Mesendoderm (in vitro differentiated cells): ENCODE results near the gene PXK.

ENCODE experiments used
- DNase-seq: peaks from one replicate; pipeline ENCODE4 v3.0.0; 2013
- H2AK5ac ChIP-seq: 2 replicates; pipeline ENCODE4 v1.6.1; 2013; ENCODE audit warnings: low read length, inconsistent platforms
- H2BK120ac ChIP-seq: 2 replicates; pipeline ENCODE4 v1.6.1; 2013; ENCODE audit warnings: low read depth, mild to moderate bottlenecking, low read length, moderate library complexity, mixed read lengths
- H2BK15ac ChIP-seq: replicated peaks from 2 replicates; pipeline ENCODE4 v1.6.1; 2013; ENCODE audit warnings: low read depth, mild to moderate bottlenecking, moderate library complexity
- H2BK5ac ChIP-seq: 2 replicates; pipeline ENCODE4 v1.6.1; 2013; ENCODE audit warnings: low read length, inconsistent platforms
- H3K18ac ChIP-seq: 2 replicates; pipeline ENCODE4 v1.6.1; 2013; ENCODE audit warnings: mild to moderate bottlenecking, low read length, mixed read lengths
- H3K23ac ChIP-seq: one replicate; pipeline ENCODE4 v1.6.1; 2013; ENCODE audit warnings: low read length
- H3K27ac ChIP-seq: 2 replicates; pipeline ENCODE4 v1.5.1; 2013; ENCODE audit warnings: low read depth, mild to moderate bottlenecking, inconsistent platforms, low read length, moderate library complexity
- H3K27me3 ChIP-seq: 2 replicates; pipeline ENCODE4 v1.6.1; 2013; ENCODE audit warnings: low read length, control low read depth, mild to moderate bottlenecking, inconsistent platforms; ENCODE audit not compliant: insufficient read depth, poor library complexity
- H3K36me3 ChIP-seq: 2 replicates; pipeline ENCODE4 v1.6.1; 2013; ENCODE audit warnings: low read length, inconsistent platforms; ENCODE audit not compliant: control insufficient read depth, insufficient read depth
- H3K4ac ChIP-seq: one replicate; pipeline ENCODE4 v1.6.1; 2013; ENCODE audit warnings: low read depth, mild to moderate bottlenecking, low read length, moderate library complexity
- H3K4me1 ChIP-seq: 2 replicates; pipeline ENCODE4 v1.6.1; 2013; ENCODE audit warnings: low read depth, low read length, inconsistent platforms; ENCODE audit not compliant: control insufficient read depth
- H3K4me2 ChIP-seq: 2 replicates; pipeline ENCODE4 v1.6.1; 2013; ENCODE audit warnings: low read length
- H3K4me3 ChIP-seq: 2 replicates; pipeline ENCODE4 v1.5.1; 2013; ENCODE audit warnings: mild to moderate bottlenecking, low read length
- H3K56ac ChIP-seq: one replicate; pipeline ENCODE4 v1.6.1; 2013; ENCODE audit warnings: low read length
- H3K79me1 ChIP-seq: 2 replicates; pipeline ENCODE4 v1.6.1; 2013; ENCODE audit warnings: low read length, inconsistent platforms
- H3K79me2 ChIP-seq: 2 replicates; pipeline ENCODE4 v1.6.1; 2013; ENCODE audit warnings: mild to moderate bottlenecking, low read length; ENCODE audit not compliant: control insufficient read depth, insufficient read depth
- H3K9ac ChIP-seq: 2 replicates; pipeline ENCODE4 v1.6.1; 2013; ENCODE audit warnings: low read length, inconsistent platforms
- H4K5ac ChIP-seq: one replicate; pipeline ENCODE4 v1.6.1; 2013; ENCODE audit warnings: low read length
- H4K8ac ChIP-seq: one replicate; pipeline ENCODE4 v1.6.1; 2013; ENCODE audit warnings: low read depth, mild to moderate bottlenecking, control low read depth, low read length, moderate library complexity
- WGBS: extraction: QIAGEN DNeasy Blood & Tissue Kit; methylation state at CpG from one replicate; pipeline ENCODE4 v1.1.7; 2013; ENCODE audit warnings: low lambda C conversion rate, missing lambda C conversion rate; ENCODE audit not compliant: insufficient coverage; ENCODE audit errors: extremely low coverage; 5-methylcytosine and 5-hydroxymethylcytosine counted together

PXK gene

DNA sequence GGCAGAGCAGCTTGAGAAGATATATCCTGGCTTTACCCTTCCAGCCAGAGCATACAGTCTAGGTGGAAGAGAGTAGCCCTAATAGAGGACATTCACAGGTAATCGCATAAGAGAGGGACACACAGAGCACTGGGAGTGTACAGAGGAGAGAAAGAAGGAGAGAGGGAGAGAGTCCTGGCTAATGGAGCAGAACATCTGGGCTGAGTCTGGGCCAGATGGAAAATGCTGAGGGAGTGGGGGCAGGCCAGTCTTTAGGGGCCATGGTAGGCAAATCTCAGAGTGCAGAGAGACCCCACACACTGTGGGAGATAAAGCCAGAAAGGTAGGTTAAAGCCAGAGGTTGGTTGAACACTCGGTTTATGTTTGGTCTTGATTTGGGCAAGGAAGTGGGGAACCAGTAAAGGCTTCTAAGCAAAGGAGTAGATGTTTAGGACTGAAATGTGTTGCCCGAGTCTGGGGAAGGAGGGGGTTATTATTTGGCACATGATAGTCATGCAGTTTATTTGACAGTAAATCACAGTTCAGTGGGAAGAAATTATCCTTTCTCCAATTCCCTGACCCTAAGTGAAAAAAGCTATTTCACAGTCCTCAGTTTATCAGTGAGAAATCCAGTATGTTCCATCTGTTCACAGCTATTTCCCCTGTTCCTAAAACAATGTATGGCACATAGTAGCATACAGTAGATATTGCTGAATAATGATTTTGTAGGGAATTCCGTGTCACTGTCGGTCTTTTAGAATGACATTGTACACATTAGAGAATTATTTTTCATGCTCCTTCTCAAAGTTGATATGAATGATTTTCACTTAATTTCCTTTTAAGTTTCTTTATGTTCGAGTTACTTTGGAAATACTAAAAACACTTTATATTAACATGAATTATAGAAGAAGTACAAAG lies 55.2 kb downstream of the PXK start:
- no peak overlapping the region for H3K4ac ChIP-seq
- no peaks in the 10 kb centered on the region for H3K79me1 ChIP-seq
- H3K4me2 ChIP-seq, result no peak overlapping the region
- no peak overlapping the region for H2BK5ac ChIP-seq
- H3K36me3 ChIP-seq, result no peaks in the 10 kb centered on the region
- H2BK15ac ChIP-seq, result no peak overlapping the region
- no peak overlapping the region for H2AK5ac ChIP-seq
- no peak overlapping the region for H3K27ac ChIP-seq
- H2BK120ac ChIP-seq, result no peak overlapping the region
- WGBS, result no CpG with 5 or more reads among the region's 6 CpGs
- no peak overlapping the region for H3K56ac ChIP-seq
- H3K4me1 ChIP-seq, result no peaks in the 10 kb centered on the region
- no peak overlapping the region for H3K18ac ChIP-seq
- no peaks in the 10 kb centered on the region for H3K27me3 ChIP-seq
- no peak for DNase-seq
- H3K4me3 ChIP-seq, result no peak overlapping the region
- no peaks in the 10 kb centered on the region for H3K79me2 ChIP-seq
- no peak overlapping the region for H3K23ac ChIP-seq
- H4K8ac ChIP-seq, result no peak overlapping the region
- no peak overlapping the region for H4K5ac ChIP-seq
- no peak overlapping the region for H3K9ac ChIP-seq

DNA sequence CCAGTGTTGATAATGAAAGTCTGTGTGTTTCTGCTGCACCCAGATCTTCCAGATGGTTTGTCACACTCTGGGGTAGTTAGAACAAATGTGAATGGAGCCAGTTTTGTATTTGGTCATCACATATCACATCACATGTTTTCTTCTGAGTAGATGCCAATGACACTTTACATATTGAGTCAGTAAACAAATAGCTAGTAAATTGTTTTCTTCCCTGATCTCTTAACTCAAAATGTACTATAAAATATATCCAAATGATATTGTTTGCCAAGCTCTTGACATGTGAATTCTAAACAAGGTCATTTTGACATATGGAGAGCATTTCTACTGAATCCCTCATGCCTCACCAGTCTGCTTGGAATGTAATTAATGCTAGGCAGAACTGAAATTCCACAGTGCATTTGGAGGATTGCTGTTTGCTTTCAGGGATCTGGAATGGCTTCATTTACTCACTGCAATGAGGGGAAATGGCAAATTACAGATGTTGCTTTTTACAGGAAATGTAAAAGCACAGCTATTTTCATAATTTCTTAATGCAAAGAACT lies 55.9 kb downstream of the PXK start:
- Histone ChIP-seq H3K79me2 (no peaks in the 10 kb centered on the region), H2BK120ac (no peak overlapping the region), H3K9ac (no peak overlapping the region), H3K4me3 (no peak overlapping the region), H3K79me1 (no peaks in the 10 kb centered on the region), H3K4ac (no peak overlapping the region), H2BK5ac (no peak overlapping the region), H3K36me3 (no peaks in the 10 kb centered on the region), H2BK15ac (no peak overlapping the region), H3K18ac (no peak overlapping the region), H4K8ac (no peak overlapping the region), H3K27me3 (no peaks in the 10 kb centered on the region), H3K23ac (no peak overlapping the region), H3K4me2 (no peak overlapping the region), H3K56ac (no peak overlapping the region), H4K5ac (no peak overlapping the region), H3K4me1 (no peaks in the 10 kb centered on the region), H3K27ac (no peak overlapping the region), H2AK5ac (no peak overlapping the region)
- DNase-seq, result peak; percentile 51

DNA sequence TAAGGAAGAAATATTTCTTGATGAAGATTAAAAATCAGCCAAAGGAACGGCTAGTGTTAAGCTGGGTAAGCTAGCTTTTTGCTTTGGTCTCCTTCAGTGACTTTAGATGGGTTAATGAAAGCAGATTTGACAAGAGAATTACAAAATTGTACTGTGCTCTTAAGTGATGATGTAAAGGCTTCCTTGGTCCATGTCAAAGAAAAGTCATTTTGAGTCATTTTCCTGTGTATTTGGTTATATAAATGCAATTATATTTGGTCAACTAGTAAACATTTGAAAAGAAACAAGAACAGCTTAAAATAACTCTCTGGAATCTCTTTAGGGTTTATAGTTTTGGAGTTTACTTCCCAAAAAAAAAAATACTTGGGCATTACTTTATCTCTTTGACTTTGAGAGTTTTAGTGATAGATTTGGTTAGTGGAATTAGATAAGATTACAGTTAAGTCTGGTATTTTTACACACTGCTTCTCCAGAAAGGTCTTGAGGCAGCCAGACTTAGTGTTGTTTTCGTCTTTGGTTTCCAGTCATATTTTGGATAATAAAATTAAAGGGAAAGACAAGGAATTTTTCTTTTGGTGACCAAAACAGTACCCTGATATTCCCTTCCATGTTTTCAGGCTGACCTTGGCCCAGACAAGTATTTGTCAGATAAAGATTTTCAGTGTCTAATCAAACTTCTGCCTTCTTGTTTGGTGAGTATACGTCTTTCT lies 58.6 kb downstream of the PXK start:
- Histone ChIP-seq H3K4me1 (peaks cover 4% of the 10 kb centered on the region), H3K4ac (no peak overlapping the region), H3K4me3 (no peak overlapping the region), H3K9ac (no peak overlapping the region), H3K4me2 (no peak overlapping the region), H3K36me3 (no peaks in the 10 kb centered on the region), H2BK120ac (no peak overlapping the region), H2BK15ac (no peak overlapping the region), H4K8ac (no peak overlapping the region), H2BK5ac (no peak overlapping the region), H3K23ac (no peak overlapping the region), H3K27me3 (no peaks in the 10 kb centered on the region), H3K27ac (no peak overlapping the region), H2AK5ac (no peak overlapping the region), H3K79me2 (no peaks in the 10 kb centered on the region), H4K5ac (no peak overlapping the region), H3K56ac (no peak overlapping the region), H3K18ac (no peak overlapping the region), H3K79me1 (no peaks in the 10 kb centered on the region)
- no CpG with 5 or more reads among the region's 3 CpGs for WGBS
- DNase-seq, result no peak

DNA sequence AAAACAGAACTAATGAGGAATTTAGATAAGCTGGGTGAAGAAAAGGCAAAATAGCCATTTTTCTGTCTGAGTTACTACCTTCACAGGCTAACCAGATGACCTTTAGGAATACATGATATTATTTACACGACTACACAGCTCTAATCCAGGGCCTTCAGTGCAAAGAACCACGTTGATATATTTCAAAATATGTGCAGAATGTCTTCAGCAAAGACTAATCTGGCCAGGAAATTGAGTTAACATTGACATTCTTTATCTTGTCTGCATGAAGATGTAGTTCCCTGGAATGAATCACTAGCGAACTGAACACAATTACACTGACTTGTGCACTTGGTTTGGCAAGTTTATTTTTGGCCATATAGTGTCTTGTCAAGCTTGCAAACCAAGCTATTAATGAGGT lies 59.5 kb downstream of the PXK start:
- no peak overlapping the region for H3K23ac ChIP-seq
- no peak overlapping the region for H2AK5ac ChIP-seq
- no peak overlapping the region for H3K27ac ChIP-seq
- no peak overlapping the region for H4K5ac ChIP-seq
- no peak overlapping the region for H3K4me2 ChIP-seq
- H3K56ac ChIP-seq, result no peak overlapping the region
- H4K8ac ChIP-seq, result no peak overlapping the region
- WGBS, result no CpG with 5 or more reads among the region's 3 CpGs
- peaks cover 4% of the 10 kb centered on the region for H3K4me1 ChIP-seq
- no peaks in the 10 kb centered on the region for H3K79me1 ChIP-seq
- no peak for DNase-seq
- no peak overlapping the region for H2BK120ac ChIP-seq
- H3K4ac ChIP-seq, result no peak overlapping the region
- no peak overlapping the region for H2BK15ac ChIP-seq
- no peak overlapping the region for H3K4me3 ChIP-seq
- no peaks in the 10 kb centered on the region for H3K27me3 ChIP-seq
- H3K18ac ChIP-seq, result no peak overlapping the region
- H3K9ac ChIP-seq, result no peak overlapping the region
- H2BK5ac ChIP-seq, result no peak overlapping the region
- H3K79me2 ChIP-seq, result no peaks in the 10 kb centered on the region
- no peaks in the 10 kb centered on the region for H3K36me3 ChIP-seq

DNA sequence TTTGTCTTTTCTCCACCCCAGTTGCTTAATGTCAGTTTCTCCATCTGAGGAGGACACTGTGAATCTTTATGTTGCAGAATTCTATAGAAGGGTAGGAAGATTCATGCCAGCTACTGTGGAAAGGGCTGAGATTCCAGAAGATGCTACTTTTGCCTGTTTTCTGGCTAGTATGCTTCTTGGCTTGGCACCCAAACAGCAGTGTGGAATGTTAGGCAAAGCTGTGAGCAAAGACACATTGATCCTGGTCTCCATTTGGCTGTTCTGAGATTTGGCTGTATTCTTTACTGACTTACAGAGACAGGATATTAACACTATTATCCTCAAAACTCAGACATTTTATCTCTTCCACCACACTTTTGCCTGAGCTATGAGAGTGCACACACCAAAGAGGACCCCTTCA lies 61.6 kb downstream of the PXK start:
- H2BK5ac ChIP-seq, result no peak overlapping the region
- H3K79me1 ChIP-seq, result no peaks in the 10 kb centered on the region
- no peak overlapping the region for H4K5ac ChIP-seq
- H3K36me3 ChIP-seq, result no peaks in the 10 kb centered on the region
- H3K9ac ChIP-seq, result no peak overlapping the region
- peak overlapping the region; percentile 8 for H3K56ac ChIP-seq
- H3K79me2 ChIP-seq, result no peaks in the 10 kb centered on the region
- no peak overlapping the region for H3K18ac ChIP-seq
- no peaks in the 10 kb centered on the region for H3K27me3 ChIP-seq
- no peak overlapping the region for H2BK15ac ChIP-seq
- H2AK5ac ChIP-seq, result no peak overlapping the region
- H3K27ac ChIP-seq, result no peak overlapping the region
- H3K4me3 ChIP-seq, result no peak overlapping the region
- H3K4ac ChIP-seq, result no peak overlapping the region
- no peak overlapping the region for H3K23ac ChIP-seq
- H2BK120ac ChIP-seq, result no peak overlapping the region
- peaks cover 4% of the 10 kb centered on the region for H3K4me1 ChIP-seq
- H3K4me2 ChIP-seq, result no peak overlapping the region
- H4K8ac ChIP-seq, result no peak overlapping the region
- DNase-seq, result no peak
